Kidney epithelial cell (primary cell): ENCODE results near the gene TPD52L2. TPM values are rescaled to one million over a fixed set of nuclear protein-coding genes. Genes with fewer than 3 reads are reported as not detected.
"Not testable (repeated sequence)": the region's sequence is repeated elsewhere in the genome, so short reads cannot be mapped to it uniquely, and the experiment has no call there.

Experiments
- DNase-seq: peaks from one replicate; pipeline ENCODE4 v3.0.0-alpha.2; 2010; ENCODE audit warnings: low read depth
- H3K27me3 ChIP-seq: 2 replicates; pipeline ENCODE4 v1.6.0; 2011; ENCODE audit warnings: low read length; ENCODE audit not compliant: control insufficient read depth, insufficient read depth
- H3K36me3 ChIP-seq: 2 replicates; pipeline ENCODE4 v1.5.1; 2011; ENCODE audit warnings: low read length; ENCODE audit not compliant: control insufficient read depth, insufficient read depth
- H3K4me3 ChIP-seq: 2 replicates; pipeline ENCODE4 v1.5.1; 2011; ENCODE audit warnings: low read depth, mild to moderate bottlenecking, control low read depth, low read length
- CTCF ChIP-seq: IDR thresholded peaks from 2 replicates; pipeline ENCODE4 v1.5.1; 2011; ENCODE audit warnings: mild to moderate bottlenecking, moderate library complexity, low read length, control low read depth, inconsistent platforms; ENCODE audit not compliant: insufficient read depth, poor library complexity, severe bottlenecking
- total RNA-seq: library from RNA; depleted of rRNA; stranded (reverse); fragments of >200 nt; gene quantifications from 2 replicates; pipeline ENCODE4 v1.2.3, GENCODE V29; 2015

TPD52L2 gene
- total RNA-seq, 1 donor from 2014 or later = 177 TPM

DNA sequence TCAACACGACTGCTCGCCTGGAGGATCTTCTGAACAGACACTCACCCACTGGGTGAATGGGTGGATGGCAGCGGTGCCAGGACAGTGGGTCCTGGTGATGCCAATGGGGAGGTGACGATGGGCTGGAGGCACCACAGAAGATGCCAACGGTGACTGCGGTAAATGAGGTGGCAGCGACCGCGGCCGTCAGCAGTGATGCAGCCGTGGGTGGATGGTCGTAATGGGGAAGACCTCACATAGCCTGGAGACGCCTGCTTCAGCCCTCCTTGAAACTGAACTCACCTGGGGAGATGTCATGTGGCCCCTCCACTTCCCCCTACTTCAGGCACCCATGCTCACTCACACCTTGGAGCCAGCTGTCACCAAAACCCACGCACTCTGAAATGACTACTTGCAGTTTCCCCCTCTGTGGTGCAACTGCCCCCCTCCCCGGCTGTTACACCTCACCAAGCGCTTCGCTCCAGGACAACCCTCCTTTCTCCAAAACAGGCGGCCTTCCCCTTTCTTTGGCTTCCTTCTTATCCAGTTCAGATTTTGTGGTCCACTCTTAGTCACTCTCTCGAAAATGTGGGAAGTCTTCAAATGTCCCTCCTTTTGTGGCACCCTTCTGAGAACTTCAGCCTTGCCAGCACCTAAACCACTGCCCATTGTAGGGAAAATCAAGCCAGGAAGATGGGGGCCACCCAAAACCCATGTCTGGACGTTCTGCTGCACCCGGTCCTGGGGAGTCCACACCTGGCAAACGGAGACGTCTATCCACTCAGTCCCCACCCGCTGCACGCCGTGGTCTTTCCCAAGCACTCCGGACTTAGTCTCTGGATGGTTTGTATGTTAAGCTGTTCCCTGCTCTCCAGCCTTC, 14.2 kb upstream of the TPD52L2 start:
- Histone ChIP-seq H3K4me3 (no peak overlapping the region), H3K36me3 (no peaks in the 10 kb centered on the region), H3K27me3 (peaks cover 34% of the 10 kb centered on the region)
- TF ChIP-seq CTCF = no peak
- DNase-seq = no peak

DNA sequence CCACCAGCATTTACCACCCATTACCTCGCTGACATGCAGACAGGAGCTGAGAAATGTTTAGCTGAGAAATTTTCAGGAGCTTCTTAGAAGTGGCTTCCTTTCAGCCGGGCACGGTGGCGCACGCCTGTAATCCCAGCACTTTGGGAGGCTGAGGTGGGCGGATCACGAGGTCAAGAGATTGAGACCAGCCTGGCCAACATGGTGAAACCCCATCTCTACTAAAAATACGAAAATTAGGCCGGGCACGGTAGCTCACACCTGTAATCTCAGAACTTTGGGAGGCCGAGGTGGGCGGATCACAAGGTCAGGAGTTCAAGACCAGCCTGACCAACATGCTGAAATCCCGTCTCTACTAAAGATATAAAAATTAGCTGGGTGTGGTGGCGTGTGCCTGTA, 13.5 kb upstream of the TPD52L2 start:
- not testable (repeated sequence) for H3K36me3 ChIP-seq, H3K4me3 ChIP-seq, DNase-seq
- H3K27me3 ChIP-seq = peaks cover 33% of the 10 kb centered on the region

DNA sequence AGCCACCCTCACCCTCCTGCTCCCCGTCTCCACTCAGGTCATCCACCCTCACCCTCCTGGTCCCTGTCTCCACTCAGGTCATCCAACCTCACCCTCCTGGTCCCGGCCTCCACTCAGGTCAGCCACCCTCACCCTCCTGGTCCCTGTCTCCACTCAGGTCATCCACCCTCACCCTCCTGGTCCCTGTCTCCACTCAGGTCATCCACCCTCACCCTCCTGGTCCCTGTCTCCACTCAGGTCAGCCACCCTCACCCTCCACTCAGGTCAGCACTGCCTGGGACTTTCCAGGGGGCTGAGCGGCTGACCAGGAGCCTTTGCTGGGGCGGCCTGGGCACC, 11.4 kb upstream of the TPD52L2 start:
- DNase-seq, H3K4me3 ChIP-seq, H3K36me3 ChIP-seq: not testable (repeated sequence)
- peaks cover 22% of the 10 kb centered on the region for H3K27me3 ChIP-seq

DNA sequence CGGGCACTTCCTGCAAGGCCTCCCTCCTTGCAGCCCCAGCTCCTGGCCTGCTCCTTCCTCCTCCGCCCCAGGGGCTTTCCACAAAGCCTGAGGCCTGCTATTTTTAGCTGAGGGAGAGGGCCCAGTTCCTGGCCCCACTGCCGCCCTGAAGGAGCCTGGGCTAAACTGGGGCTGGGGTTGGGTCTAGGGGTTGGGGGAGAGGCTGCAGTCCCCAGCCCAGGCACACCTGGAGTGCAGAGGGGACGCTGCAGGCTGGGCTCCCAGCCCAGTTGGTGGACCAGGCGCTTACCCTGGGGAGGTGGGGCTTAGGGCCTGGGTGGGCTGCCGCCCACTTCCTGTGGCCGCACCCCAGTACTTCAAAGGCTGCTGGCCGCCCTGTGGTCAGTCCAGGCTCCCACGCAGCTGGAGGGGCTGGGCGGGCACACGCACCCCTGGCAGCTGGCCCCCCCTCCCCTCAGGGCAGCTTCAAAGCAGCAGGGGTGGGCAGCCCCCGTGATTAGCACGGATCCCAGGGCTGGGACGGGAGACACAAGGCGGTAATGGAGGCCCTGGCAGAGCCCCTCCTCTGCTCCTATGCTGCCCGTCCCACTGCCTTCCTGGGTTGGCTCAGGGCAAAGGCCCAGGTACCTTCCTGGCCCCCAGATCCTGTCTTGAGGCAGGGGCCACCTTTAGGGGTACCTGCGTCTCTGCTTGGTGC, 10.9 kb upstream of the TPD52L2 start:
- TF ChIP-seq CTCF = no peak

GRCh38 chr20:63854766-63855362, 10.2 kb upstream of the TPD52L2 start:
- no peak for TF ChIP-seq CTCF
- Histone ChIP-seq H3K27me3 (peaks cover 22% of the 10 kb centered on the region), H3K4me3 (no peak overlapping the region), H3K36me3 (no peaks in the 10 kb centered on the region)
- DNase-seq = no peak

More for the DNA sequence above, 10.9 kb upstream of the TPD52L2 start:
- peaks cover 22% of the 10 kb centered on the region for H3K27me3 ChIP-seq
- no peaks in the 10 kb centered on the region for H3K36me3 ChIP-seq
- no peak for DNase-seq
- H3K4me3 ChIP-seq = no peak overlapping the region

DNA sequence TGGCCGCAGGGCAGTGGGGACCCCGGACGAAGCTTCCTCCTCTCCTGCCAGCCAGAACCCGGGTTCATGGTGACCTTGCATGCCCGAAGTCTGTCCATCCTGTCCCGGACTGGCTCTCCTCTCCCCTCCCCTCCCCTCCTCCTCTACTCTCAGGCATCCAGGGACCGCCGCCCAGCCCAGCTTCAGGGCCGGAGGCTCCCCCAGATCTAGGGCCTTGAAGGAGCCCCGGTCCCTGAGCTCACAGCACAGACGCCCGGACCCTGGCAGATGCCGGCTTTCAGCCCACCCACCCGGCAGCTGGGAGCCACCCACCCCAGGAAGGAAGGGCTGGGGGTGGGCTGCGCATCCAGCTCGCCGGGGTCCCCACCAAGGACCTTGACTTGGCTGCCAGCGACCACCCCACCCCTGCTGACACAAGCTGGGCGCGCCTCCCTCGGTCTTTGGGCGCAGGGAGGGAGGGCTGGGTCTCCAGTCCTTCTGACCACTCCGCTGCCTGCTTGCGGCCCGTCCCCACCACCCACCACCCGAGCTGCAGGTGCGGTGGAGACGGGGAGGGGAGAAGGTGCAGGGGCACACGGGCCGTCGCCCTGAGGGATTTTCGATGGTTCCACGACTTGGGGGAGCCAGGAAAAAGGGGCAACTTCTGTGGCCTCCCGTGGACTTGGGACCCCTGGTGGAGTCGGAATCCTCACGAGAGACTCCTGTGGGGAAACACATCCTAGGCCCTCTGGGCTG, 9.5 kb upstream of the TPD52L2 start:
- no peak for DNase-seq
- H3K27me3 ChIP-seq = peaks cover 22% of the 10 kb centered on the region
- no peaks in the 10 kb centered on the region for H3K36me3 ChIP-seq
- TF ChIP-seq CTCF = no peak
- no peak overlapping the region for H3K4me3 ChIP-seq
